IPS DF 4.7 (cell line): Measurements from ENCODE around the gene ALK.

ENCODE experiments used
- DNase-seq: peaks from one replicate; pipeline ENCODE4 v3.0.0-alpha.2; 2013; ENCODE audit warnings: low spot score; ENCODE audit errors: extremely low read depth

The ALK gene

DNA sequence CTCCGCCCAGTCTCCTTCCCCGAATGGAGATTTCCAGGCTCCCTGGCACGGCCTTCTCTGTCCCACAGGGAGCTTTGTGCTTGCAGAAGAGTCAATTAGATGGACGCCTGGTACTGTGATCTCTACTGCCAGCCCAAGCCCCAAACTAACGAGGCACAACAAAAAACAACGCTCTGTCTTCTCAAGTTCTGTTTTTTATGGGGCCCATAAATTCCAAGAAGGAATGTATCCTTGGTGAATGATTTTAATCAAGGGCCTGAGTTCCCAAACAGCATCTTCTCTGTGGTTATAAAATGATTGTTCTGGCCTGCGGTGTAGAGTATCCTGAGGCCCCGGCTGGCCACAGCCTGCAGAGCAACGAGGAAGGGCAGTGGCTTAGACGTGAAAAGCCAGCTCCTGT, 586.7 kb downstream of the ALK start:
- no peak for DNase-seq

DNA sequence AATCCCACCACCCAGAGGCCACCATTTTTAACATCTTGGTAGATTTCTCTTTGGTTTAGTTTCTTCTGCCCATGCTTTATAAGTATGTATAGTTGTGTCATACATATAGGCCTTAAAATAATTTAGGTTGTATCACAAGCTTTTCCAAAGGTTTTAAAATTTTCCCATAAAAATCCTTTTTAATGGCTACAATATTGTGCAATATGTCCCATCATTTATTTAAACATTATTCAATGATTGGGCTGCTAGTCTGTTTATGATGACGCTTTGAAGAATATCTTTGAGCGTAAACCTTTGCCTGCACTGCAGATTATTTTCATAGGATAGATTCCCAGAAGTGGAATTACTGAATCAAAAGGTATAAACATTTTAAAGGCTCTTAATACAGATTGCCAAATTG, 588.8 kb downstream of the ALK start:
- DNase-seq: no peak

DNA sequence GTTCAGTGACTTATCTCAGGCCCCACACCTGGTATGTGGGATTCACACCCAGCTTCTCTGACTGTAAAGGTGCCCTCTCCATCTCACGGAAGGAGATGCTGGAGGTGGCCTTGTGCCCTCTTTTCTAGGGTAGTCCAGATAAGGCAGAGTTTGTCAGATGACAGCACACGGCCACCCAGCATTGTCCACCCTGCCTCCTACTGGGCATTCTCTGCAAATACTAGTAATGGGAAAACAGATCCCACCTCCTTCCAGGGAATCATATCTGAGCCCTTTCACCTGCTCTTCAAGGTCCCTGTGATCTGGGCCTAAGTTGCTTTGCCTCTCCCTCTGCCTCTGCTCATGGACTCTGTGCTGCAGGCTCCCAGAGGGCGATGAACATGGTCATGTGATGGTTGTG, 591.5 kb downstream of the ALK start:
- DNase-seq: no peak

DNA sequence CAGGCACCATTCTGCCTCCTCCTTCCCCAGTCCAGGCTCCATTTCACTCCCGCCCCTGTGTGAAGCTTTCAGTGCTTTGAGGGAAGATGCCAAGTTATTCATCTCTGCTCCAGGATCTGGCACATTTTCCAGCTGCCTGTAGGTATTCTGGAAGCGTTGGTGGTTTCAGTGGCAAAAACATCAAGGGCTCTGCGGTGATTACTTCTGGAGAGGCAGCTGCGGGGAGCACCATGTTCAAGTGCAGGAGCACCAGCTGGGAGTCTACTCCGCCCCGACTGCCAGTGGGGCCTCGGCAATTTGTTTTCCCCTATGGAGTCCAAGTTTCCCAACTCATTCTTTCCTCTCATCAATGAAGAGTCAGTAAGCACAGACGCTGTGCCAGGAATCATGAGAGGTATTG, 594.5 kb downstream of the ALK start:
- no peak for DNase-seq

DNA sequence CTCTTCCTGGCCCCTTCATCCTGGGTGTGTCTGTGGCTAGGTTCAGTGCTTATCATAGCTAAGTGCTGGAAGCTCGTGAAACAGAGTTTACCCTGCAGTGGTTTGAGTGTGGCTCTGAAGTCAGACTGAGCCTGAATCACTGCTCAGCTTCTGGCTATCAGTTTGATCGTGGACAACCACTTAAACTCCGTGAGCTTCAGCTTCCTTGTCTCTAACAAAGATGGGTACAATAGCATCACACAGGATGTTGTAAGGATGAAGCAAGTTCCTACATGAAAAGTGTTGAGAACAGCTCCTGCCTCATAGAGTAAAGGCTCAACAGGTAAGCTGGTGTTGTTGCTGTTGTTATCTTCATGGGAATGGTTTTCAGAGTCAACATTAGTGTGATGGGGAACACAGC, 595.8 kb downstream of the ALK start:
- no peak for DNase-seq

DNA sequence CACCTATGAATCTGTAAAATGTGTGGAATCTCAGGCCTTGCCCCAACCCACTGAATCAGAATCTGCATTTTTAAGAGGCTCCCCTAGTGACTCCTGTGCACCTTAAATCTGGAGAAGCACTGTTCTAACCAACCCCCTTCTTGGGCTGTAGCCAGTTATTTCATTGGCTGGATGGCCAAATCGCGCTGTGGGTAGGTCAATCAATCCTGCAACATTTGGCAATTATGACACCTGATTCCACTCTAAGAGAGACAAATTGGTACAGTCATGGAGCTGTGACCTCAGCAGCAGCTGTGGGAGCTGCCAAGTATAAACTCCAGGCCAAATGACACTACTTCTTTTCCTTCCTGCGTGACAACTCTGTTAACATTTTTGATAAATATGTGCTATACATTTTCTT, 597.4 kb downstream of the ALK start:
- no peak for DNase-seq

DNA sequence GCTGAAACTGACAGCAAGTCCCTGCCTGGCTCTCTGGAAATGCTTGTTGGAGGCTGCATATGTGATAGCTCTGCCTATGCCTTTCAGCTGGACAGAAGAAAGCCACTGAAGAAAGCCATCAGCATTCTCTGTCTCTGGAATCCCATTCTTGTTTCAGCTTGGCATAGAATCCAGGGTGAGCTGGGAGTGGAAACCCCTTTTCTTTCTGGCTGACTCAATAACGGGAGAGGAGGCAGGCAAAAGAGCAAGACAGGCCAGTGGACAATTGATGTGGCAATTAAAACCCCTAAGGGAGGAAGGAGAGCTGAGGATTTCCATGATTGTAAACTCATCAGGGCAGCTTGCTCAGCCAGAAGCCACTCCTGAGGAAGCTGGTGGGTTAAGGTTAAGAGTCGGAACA, 598.1 kb downstream of the ALK start:
- no peak for DNase-seq

DNA sequence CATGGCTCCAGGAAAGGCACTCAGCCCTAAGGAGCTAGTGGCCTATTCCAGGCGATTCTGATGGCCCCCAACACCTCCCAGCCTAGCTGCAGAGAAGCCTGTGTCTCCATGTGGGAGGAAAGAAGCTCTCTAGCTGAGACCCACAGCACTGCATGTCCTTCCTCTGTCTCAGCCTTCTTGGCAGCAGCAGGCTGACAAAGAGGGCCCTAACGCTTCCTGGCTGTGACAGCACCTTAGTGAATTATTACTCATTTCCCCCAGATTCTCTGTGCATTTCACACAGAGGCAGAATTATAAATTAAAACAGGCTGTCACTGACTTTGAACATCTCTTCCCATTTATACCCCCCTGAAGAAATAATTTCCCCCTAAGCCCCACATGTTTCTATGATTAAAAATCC, 599.4 kb downstream of the ALK start:
- DNase-seq: no peak

DNA sequence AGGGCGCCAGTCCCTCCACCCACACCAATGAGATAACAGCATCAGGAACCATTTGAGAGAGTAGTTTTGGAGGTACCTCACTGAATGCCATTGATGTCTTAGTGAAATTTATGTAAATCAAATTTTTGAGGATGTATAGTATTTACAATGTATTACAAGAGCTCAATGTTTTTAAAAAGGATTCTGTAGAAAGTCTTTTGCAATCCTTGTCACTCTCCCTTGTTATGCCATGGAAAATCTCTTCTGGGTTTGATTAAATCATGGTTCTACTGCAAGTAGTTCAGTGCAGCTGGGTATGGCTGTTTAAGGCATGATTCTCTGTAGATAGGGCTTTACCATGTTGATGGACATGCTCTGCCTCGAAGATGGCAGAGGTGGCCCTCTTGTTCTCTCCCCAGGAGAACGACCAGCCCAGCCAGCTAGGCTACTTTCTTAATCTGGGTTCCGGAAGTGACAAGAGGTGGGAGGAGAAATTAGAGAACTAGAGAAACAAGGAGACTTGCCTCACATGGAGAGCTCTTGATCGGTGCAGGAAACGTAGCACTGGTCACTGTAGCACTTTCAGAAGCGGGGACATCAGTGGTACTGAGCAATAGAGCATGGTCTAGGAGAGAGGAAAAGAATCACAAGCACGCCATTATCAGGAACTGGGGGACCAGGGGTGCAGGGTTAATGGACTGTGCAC, 603.4 kb downstream of the ALK start:
- no peak for DNase-seq

DNA sequence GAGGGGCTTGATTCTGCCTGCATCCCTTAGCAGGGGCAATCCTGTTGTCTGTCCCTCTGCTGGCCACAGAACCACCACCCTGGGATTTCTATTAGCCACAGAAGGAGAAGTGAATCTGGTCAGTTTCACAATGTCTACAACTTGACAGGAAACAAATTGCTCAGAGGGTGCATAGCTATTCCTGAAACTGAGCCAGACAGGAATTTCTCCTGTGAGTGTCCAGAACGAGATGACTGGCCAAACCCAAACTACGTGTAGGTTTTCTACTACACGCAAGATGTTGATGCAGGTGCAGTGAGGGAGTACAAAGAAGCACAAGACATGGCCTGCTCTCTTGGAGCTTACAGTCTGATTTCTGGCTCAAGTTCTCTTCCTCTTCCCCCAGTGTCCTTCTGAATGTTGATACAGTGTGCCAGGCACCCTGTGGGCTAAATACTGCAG, 604.3 kb downstream of the ALK start:
- no peak for DNase-seq

DNA sequence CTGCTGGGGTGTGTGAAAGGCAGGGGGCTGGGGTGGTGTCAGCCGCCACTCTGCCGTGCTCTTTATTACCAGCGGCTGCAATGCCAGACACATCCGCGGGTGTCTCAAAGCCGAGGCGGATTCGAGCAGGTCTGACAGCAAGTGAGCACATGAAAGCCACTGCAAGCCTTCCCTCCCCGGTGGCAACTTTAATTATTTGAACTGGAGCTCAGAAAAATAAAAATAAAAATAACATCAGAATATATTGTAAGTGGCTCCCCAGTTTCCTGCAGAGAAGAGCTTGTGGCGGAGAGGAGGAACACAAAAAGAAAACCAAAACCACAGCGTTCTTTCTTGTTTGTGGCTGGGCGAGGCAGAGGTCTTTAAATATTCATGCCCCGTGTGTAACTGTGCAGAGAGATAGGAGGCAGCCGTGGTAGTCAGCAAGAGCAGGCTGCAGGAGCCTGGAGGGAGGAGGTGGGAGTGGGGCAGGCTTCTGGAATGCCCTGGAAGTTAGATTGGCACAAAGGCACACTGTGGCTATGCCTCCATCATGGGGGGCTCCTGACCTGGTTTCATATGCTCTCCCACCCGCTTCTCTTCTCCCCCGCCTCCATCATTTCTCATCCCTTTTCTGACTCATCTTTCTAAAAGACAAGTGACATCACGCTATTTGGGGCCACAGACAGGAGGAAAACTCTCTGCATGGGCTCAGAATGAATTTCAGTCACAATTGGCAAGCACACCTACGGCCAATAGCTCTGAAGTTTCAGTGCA, 606.4 kb downstream of the ALK start:
- DNase-seq: no peak

DNA sequence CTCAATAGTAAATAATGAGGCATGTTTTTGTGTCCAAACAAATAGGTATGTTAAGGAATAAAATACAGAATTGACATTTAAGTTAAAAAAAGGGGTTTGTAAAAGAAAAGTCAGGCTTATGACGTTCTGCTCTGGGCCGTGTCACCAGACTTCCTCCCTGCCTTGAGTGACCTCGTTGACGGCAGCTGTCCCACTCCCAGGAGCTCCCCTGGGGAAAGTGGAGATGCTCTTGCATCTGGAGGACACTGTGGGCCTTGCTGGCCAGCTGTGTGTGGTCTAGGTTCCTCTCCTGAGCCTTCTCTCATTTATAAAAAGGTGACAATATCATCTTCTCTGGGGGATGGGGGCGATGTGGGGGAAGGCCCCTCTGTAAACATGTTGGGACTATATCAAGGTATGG, 609.9 kb downstream of the ALK start:
- DNase-seq: no peak

DNA sequence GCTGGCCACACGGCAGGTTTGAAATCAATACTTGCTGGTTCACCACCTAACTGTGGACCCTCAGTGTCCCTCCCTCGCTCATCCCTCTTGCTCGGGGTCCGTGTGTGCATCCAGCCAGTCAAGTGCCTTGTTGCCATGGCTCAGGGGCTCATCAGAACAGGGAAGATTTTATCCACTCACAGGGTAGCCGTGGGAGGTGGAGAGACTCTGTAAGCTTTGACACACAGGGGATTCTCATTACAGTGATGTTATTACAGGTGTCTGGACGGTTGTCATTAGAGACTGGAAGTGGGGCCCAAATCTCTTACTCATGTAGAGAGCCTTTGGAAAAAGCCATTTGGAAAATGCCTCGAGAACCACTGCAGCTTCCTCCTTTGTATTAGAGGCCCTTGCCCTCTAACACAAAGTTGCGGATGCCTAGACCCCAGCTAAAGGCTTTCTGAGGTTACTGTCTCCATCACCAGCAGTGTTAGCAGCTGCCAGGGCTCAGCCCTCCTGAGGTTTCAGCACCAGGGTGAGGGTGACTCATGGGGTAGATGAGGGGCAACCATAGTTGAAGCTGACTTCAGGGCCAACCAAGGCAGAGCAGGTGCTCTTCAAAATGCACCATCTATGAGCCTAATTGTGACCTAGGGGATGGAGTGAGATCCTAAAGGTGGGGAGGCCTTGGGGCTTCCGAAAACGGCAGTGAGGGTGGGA, 610.6 kb downstream of the ALK start:
- DNase-seq: no peak

DNA sequence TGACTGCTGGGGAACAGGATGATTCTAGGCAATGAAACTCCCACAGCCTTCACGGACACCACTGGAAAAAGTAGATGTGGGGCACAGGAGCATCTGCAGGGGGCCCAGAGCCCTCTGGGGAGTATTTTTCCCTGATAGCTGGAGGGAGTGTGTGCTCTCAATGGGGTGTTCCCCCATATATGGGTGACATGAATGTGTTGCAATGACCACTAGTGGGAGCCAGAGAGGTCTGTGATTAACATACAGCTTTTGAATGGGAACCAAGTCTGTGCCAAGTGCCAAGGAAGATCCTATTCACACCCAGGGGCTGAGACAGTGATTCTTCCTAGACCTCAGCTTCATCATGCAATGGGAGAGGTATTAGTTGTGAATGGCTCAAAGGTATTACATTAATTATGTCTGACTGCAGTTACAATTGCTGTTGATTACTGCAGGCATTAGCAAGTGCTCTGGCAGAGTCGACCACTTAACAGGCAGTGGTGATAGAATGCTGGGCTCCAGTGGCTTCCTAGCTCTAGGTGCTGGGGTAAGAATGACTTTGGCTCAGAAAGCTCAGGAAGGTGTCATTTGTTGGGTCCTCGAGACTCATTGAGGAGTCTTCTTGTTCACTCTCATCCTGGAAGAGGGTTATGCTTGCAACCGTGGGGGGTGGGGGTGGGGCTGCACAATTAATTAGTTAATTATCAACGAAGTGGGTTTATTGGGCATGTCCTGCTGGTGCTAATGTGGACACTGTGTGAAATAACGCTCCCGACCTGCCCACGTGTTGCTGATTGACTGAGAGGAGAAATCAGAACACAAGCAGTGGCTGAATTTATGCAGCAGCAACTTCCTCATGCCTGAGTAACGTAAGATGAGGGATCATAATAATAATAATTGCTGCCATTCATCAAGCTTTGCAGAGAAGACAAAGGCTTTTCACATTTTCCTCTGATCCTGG, 612.0 kb downstream of the ALK start:
- peak; percentile 75 for DNase-seq

DNA sequence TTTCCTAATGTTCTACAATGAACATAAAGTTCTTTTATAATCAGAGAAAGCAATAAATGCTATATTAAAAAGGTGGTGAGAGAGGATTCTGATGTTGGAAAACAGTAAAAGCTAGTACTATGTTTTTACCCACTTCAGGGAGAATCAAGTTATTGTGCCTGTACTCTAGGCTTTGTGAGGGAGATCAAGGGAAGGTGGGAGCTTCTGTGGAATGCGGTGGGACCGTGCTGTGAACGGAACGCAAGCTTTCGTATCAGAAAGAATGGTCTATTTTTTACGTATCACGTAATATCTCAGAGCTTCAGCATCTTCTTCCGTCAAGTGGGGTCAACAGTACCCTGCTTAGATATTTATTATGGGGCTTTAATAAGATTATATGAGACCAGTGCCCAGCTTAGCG, 613.0 kb downstream of the ALK start:
- DNase-seq: no peak

DNA sequence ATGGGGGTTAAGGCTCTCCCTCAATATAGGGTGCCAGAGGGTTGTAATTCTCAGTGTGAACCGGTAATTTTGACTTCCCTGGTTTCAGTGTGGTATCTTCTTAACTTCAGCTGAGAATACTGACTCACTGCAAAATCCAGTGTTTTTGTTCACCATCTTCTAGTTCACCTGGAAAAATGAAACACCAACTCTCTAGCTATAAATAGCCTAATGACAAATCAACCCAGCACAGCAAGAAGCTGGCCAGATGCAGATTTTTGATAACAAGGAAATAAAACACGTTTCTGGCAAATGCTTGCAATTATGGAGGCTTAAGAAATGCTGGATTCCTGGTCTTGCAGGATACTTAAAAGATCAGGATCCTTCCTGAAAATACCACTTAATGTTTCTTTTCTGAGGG, 613.9 kb downstream of the ALK start:
- no peak for DNase-seq

DNA sequence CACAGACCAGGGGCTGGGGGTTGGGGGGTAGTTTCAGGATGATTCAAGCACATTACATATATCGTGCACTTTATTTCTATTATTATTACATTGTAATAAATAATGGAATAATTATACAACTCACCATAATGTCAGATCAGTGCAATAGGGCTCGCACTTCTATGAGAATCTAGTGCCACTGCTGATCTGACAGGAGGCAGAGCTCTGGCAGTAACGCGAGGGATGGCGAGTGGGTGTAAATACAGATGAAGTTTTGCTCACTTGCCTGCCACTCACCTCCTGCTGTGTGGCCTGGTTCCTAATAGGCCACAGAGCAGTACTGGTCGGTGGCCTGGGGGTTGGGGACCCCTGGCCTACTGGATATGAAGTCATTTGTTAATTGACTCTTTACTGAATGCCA, 615.6 kb downstream of the ALK start:
- DNase-seq: no peak

DNA sequence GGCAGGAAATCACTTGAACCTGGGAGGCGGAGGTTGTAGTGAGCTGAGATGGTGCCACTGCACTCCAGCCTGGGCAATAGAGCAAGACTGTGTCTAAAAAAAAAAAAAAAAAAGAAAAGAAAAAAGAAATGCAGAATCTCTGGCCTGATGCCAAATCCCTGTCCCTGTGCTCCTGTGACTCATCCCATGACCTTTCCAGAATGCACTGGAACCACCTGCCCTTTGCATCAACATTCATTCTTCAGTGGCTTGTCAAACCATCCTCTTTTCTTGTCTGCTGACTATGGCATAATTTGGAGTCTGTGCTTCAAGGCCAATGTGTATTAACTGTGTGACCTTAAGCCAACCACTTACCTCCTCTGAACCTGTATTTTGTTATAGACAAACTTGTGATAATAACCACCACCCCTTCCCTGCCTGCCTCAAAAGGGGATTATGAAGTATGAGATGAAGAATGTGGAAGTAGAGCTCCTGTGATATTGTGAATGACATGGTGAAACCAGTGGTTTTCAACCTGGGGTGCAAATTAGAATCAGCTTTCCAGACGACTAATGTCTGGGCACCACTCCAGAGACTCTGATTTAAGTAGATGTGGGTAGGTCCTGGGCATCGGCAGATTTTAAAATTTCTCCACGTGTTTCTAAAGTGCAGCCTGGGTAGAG, 616.9 kb downstream of the ALK start:
- DNase-seq: no peak

DNA sequence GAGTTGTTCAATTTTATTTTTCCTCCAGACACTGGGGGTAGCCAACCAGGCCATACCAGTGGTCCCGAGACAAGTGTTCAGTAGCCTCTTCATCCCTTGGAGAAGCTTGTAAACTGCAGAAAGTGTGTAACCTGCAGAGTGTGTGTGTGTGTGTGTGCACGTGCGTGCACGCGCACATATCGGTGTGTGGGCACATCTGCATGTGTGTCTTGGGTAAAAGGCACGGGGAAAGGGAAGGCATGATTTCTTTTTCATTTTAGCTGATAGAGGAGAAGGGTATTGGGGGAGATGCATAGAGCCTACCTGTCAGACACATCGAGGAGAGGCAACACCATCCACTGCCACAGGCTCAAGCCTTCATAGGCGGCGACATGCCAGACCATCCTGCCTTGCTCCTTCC, 624.8 kb downstream of the ALK start:
- no peak for DNase-seq

DNA sequence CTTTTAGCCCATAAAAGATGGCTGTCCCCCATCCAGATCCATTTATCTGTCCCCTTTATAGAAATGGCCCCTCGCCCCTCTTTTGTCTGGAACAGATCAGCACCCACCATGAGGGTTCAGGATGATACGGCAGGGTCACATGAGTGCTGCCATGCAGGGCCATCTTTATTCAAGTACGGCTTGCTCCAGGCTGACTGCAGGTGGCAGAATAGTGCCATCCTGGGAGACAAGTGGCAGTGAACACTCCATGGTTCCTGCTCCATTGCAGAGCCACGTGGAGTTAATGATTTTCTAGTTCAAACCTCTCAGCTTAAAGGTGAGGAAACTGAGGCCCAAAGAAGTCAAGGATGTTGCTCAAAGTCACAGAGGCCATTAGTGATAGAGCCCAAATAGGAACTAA, 625.5 kb downstream of the ALK start:
- no peak for DNase-seq

DNA sequence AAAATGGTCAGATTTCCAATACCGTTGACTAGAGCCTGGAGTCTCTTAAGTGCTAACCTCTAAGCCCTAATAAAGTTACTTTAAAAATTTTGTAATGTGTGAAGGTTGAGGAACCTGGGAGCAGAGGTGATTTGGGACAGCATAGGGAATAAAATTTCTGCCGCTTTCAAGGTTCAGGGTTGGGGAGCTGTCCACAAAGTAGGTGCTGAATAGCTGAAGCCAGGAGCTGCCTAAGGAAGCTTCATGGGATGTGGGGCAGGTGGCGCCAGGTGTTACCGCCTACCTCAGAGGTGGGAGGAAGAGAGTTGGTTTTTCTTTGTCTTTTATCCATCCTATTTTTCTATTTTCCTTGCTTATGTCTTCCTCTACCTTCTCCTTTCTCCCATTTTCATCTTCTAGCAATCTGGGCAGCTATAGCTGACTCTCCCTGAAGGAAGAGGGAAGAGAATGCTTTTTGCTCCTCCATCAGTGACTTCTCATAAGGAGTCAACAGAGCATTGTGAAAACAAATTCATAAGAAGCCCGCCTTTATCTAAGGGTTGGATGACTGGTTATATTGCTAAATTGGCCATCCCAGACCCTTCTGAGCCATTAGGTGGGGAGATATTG, 627.5 kb downstream of the ALK start:
- DNase-seq: peak; percentile 62
